Kidney epithelial cell (primary cell): Measurements from ENCODE around the gene WAS. TPM values are rescaled to one million over a fixed set of nuclear protein-coding genes. Genes with fewer than 3 reads are reported as not detected.

ENCODE experiments used
- DNase-seq: peaks from one replicate; pipeline ENCODE4 v3.0.0-alpha.2; 2010; ENCODE audit warnings: low read depth
- H3K27me3 ChIP-seq: 2 replicates; pipeline ENCODE4 v1.6.0; 2011; ENCODE audit warnings: low read length; ENCODE audit not compliant: control insufficient read depth, insufficient read depth
- H3K36me3 ChIP-seq: 2 replicates; pipeline ENCODE4 v1.5.1; 2011; ENCODE audit warnings: low read length; ENCODE audit not compliant: control insufficient read depth, insufficient read depth
- H3K4me3 ChIP-seq: 2 replicates; pipeline ENCODE4 v1.5.1; 2011; ENCODE audit warnings: low read depth, mild to moderate bottlenecking, control low read depth, low read length
- CTCF ChIP-seq: IDR thresholded peaks from 2 replicates; pipeline ENCODE4 v1.5.1; 2011; ENCODE audit warnings: mild to moderate bottlenecking, moderate library complexity, low read length, control low read depth, inconsistent platforms; ENCODE audit not compliant: insufficient read depth, poor library complexity, severe bottlenecking
- total RNA-seq: library from RNA; depleted of rRNA; stranded (reverse); fragments of >200 nt; gene quantifications from 2 replicates; pipeline ENCODE4 v1.2.3, GENCODE V29; 2015

The WAS gene
- total RNA-seq, 1 donor from 2014 or later: 2.2 TPM

- Histone ChIP-seq H3K4me3 (no peak overlapping the region), H3K36me3 (no peaks in the 10 kb centered on the region), H3K27me3 (no peaks in the 10 kb centered on the region)
- DNase-seq: no peak
- no peak for TF ChIP-seq CTCF
Observed at GRCh38 chrX:48713847-48714246, 30.2 kb downstream of the WAS start.

GRCh38 chrX:48714573-48714972, 31.0 kb downstream of the WAS start:
- Histone ChIP-seq H3K4me3 (no peak overlapping the region), H3K27me3 (no peaks in the 10 kb centered on the region), H3K36me3 (no peaks in the 10 kb centered on the region)
- no peak for DNase-seq
- TF ChIP-seq CTCF: no peak

GRCh38 chrX:48715072-48715471, 31.5 kb downstream of the WAS start:
- no peaks in the 10 kb centered on the region for H3K36me3 ChIP-seq
- no peak for TF ChIP-seq CTCF
- no peak overlapping the region for H3K4me3 ChIP-seq
- no peak for DNase-seq
- H3K27me3 ChIP-seq: no peaks in the 10 kb centered on the region

GRCh38 chrX:48715876-48716502, 32.4 kb downstream of the WAS start:
- no peak overlapping the region for H3K4me3 ChIP-seq
- no peak for DNase-seq
- no peak for TF ChIP-seq CTCF
- no peaks in the 10 kb centered on the region for H3K36me3 ChIP-seq
- no peaks in the 10 kb centered on the region for H3K27me3 ChIP-seq

GRCh38 chrX:48719958-48720357, 36.4 kb downstream of the WAS start:
- no peak for TF ChIP-seq CTCF
- Histone ChIP-seq H3K27me3 (no peaks in the 10 kb centered on the region), H3K4me3 (no peak overlapping the region), H3K36me3 (no peaks in the 10 kb centered on the region)
- DNase-seq: no peak

GRCh38 chrX:48720577-48721250, 37.1 kb downstream of the WAS start:
- Histone ChIP-seq H3K36me3 (no peaks in the 10 kb centered on the region), H3K27me3 (no peaks in the 10 kb centered on the region), H3K4me3 (no peak overlapping the region)
- no peak for TF ChIP-seq CTCF
- DNase-seq: no peak
